GM12864 (cell line): ENCODE data around the gene FHOD3.

Experiments used
- DNase-seq: peaks from one replicate; pipeline ENCODE4 v3.0.0-alpha.2; 2011; ENCODE audit warnings: low read depth
- H3K4me3 ChIP-seq: 2 replicates; pipeline ENCODE4 v1.5.1; 2011; ENCODE audit warnings: mild to moderate bottlenecking, low read depth, low read length, control low read depth
- TF ChIP-seq, protein P1 (sequence below): IDR thresholded peaks from 2 replicates; pipeline ENCODE4 v1.5.1; 2011; ENCODE audit warnings: low read depth, mild to moderate bottlenecking, moderate library complexity, low read length, control low read depth, inconsistent platforms; ENCODE audit errors: missing control alignments

Gene FHOD3

DNA sequence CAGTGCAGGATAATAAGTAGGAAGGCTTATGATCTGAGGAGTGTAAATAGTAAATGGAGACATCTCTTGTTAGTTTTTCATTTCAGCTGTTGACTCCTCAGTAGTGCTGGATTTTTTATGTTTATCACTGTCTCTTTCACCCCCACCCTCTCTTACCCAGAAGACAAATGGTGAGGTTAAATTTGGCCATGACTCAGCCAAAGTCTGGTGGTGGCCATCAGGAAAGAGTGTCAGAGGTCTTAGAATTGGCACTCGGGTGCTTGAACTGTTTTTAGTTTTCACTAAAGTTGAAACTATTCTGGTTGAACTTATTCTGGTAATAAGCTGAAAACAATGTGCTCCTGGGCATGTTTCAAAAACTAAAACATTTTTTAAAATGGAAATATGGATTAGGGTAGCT, 123.3 kb downstream of the FHOD3 start:
- no peak overlapping the region for H3K4me3 ChIP-seq
- DNase-seq = no peak
- TF ChIP-seq, protein P1, sequence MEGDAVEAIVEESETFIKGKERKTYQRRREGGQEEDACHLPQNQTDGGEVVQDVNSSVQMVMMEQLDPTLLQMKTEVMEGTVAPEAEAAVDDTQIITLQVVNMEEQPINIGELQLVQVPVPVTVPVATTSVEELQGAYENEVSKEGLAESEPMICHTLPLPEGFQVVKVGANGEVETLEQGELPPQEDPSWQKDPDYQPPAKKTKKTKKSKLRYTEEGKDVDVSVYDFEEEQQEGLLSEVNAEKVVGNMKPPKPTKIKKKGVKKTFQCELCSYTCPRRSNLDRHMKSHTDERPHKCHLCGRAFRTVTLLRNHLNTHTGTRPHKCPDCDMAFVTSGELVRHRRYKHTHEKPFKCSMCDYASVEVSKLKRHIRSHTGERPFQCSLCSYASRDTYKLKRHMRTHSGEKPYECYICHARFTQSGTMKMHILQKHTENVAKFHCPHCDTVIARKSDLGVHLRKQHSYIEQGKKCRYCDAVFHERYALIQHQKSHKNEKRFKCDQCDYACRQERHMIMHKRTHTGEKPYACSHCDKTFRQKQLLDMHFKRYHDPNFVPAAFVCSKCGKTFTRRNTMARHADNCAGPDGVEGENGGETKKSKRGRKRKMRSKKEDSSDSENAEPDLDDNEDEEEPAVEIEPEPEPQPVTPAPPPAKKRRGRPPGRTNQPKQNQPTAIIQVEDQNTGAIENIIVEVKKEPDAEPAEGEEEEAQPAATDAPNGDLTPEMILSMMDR = no peak

GRCh38 chr18:36424741-36425142, 127.2 kb downstream of the FHOD3 start:
- DNase-seq = no peak
- no peak overlapping the region for H3K4me3 ChIP-seq
- TF ChIP-seq, protein P1 = no peak

GRCh38 chr18:36427369-36427768, 129.9 kb downstream of the FHOD3 start:
- TF ChIP-seq, protein P1 = no peak
- DNase-seq = no peak

DNA sequence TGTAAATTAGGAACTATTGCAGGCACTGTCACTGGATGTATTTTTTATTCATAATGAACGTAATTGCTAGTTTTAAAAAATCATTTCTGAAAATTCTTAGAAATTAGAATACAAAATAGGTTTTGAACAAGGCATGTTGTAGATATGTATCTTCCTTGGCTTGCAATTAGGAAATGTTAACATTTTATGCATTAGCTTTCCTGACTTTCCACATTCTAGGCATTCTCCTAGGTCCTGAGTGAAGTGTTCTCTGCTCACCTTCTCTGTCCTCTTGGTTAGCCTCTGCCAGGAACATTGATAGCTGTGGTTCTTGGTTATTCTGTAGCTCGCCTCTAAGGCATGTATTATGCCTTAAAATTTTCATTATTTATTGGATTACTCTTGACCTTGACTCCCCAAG, 130.3 kb downstream of the FHOD3 start:
- TF ChIP-seq, protein P1 = no peak
- no peak for DNase-seq
- no peak overlapping the region for H3K4me3 ChIP-seq

More at GRCh38 chr18:36427369-36427768, 129.9 kb downstream of the FHOD3 start:
- H3K4me3 ChIP-seq = no peak overlapping the region

DNA sequence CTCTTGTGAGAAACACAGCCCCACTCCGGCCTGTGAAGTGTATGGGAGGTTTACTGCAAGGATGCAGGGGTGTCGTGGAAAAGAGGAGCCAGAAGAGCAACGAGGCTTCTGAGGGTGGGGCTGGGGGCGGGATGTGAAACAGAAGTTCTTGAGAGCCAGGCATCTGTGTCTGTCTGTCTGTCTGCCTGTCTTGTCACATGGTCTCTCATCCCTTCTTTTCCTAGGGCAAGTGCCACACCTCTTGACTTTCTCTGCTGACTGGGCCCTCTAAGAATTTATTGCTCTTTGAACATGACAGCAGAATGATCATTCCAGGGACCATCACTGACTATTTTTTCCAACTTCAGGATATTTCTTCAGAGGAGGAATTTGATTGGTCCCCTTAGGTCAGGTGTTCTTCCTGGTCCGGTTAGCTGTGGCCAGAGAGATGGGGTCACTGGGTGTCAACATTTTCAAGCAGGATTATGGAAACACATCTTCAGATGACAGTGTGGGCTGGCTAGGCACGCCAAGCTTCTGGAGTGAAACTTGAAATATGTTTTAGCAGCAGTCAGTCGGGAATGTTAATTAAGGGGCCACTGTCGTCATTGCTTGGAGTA, 131.0 kb downstream of the FHOD3 start:
- no peak overlapping the region for H3K4me3 ChIP-seq
- DNase-seq = no peak
- TF ChIP-seq, protein P1 = no peak

GRCh38 chr18:36432880-36433555, 135.5 kb downstream of the FHOD3 start:
- TF ChIP-seq, protein P1 = no peak
- DNase-seq = no peak
- H3K4me3 ChIP-seq = no peak overlapping the region

DNA sequence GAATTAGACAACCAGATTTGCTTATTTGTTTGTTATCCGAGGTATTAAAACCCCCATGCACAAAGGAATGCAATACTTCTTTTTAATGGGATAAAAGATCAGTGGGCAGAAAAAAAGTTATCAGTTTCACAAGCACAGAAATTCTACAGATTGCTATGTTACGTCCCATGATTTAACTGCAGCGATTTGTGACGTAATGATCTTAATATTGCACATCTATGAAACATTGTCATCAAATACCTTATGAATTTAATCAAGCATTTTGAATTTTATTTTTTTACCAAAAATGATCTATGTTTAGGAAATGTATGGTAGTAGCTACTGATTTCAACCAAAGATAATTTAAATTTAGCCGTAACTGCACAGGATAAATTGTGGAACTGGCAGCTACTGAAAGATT, 138.9 kb downstream of the FHOD3 start:
- TF ChIP-seq, protein P1 = no peak
- no peak for DNase-seq

More for the DNA sequence above, 138.9 kb downstream of the FHOD3 start:
- H3K4me3 ChIP-seq = no peak overlapping the region
